GM12878 (cell line): Measurements from ENCODE around the gene UBE2F. TPM values are rescaled to one million over a fixed set of nuclear protein-coding genes. Genes with fewer than 3 reads are reported as not detected.

Source experiments
- CBX3 ChIP-seq: fragments of 200-600 bp; sonication (generic); IDR thresholded peaks from 2 replicates; pipeline ENCODE4 v1.6.1; 2016; ENCODE audit warnings: low read depth, borderline replicate concordance
- CREM ChIP-seq: IDR thresholded peaks from 2 replicates; pipeline ENCODE4 v1.6.1; 2014; ENCODE audit warnings: antibody characterized with exemption, low read depth
- EP300 ChIP-seq, 2 experiments: fragments of 150-350 bp in 1 of 2; IDR thresholded peaks; 2 replicates each; pipeline ENCODE4 v1.6.1; 2011 to 2012; ENCODE audit warnings: low read depth in 2 of 2, low read length in 2 of 2, borderline replicate concordance in 1 of 2, improper control_type of control experiment in 1 of 2, inconsistent platforms in 1 of 2; ENCODE audit not compliant: control insufficient read depth in 1 of 2
- KLF5 ChIP-seq: fragments of 450-650 bp; IDR thresholded peaks from 2 replicates; pipeline ENCODE4 v1.6.1; 2014; ENCODE audit warnings: mild to moderate bottlenecking; ENCODE audit not compliant: partially characterized antibody
- LARP7 ChIP-seq: fragments of 450-650 bp; IDR thresholded peaks from 2 replicates; pipeline ENCODE4 v1.6.1; 2017; ENCODE audit warnings: mild to moderate bottlenecking
- MTA3 ChIP-seq: IDR thresholded peaks from 2 replicates; pipeline ENCODE4 v1.6.1; 2012; ENCODE audit warnings: low read length, inconsistent platforms, borderline replicate concordance
- MYC ChIP-seq: IDR thresholded peaks from 2 replicates; pipeline ENCODE4 v1.6.1; 2011; ENCODE audit warnings: mild to moderate bottlenecking, low read length, moderate library complexity, inconsistent platforms; ENCODE audit not compliant: insufficient read depth, insufficient replicate concordance, insufficient read length, severe bottlenecking
- SMAD1 ChIP-seq: fragments of 450-650 bp; IDR thresholded peaks from 2 replicates; pipeline ENCODE4 v1.6.1; 2018; ENCODE audit warnings: mild to moderate bottlenecking, low read depth; ENCODE audit not compliant: partially characterized antibody
- ZBED1 ChIP-seq: IDR thresholded peaks from 2 replicates; pipeline ENCODE4 v1.6.1; 2016; ENCODE audit warnings: borderline replicate concordance
- ZSCAN29 ChIP-seq: fragments of 450-650 bp; IDR thresholded peaks from 2 replicates; pipeline ENCODE4 v1.6.1; 2017; ENCODE audit warnings: mild to moderate bottlenecking, moderate library complexity
- polyA plus RNA-seq, 11 experiments: library from polyadenylated mRNA; depleted of rRNA in 4 of 11; unstranded in 6 of 11; stranded (reverse) in 5 of 11; fragments of >200 nt; fragmentation: Nextera tagmentation in 4 of 11; fragmentation: Illumina TruSeq in 1 of 11; extraction: Ambion mirVana in 4 of 11; extraction: Trizol in 1 of 11; gene quantifications; 1 replicate in 1 of 11; 2 replicates in 10 of 11; pipeline versions ENCODE4 v1.2.1 to v1.2.3, GENCODE V29; 2011 to 2016; ENCODE audit warnings: inconsistent platforms in 2 of 11, missing spikeins in 2 of 11, low read depth in 1 of 11
- total RNA-seq, 4 experiments: library from RNA; depleted of rRNA in 3 of 4; stranded (reverse); fragments of >200 nt in 3 of 4; fragmentation: Illumina TruSeq in 1 of 4; extraction: Trizol in 1 of 4; gene quantifications; 2 replicates each; pipeline versions ENCODE4 v1.2.1 to v1.2.3, GENCODE V29; 2013 to 2021
- TF ChIP-seq, protein P1 (sequence below), 3 experiments: IDR thresholded peaks in 2 of 3; conservative IDR thresholded peaks in 1 of 3; 2 replicates each; pipeline ENCODE4 v1.5.1; 2011; ENCODE audit warnings: low read depth in 3 of 3, low read length in 3 of 3, mild to moderate bottlenecking in 3 of 3, control low read depth in 2 of 3, moderate library complexity in 2 of 3, inconsistent platforms in 1 of 3, mixed read lengths in 1 of 3; ENCODE audit not compliant: control insufficient read depth in 2 of 3, insufficient read depth in 1 of 3; ENCODE audit errors: extremely low read depth in 1 of 3
- TF ChIP-seq, protein P2 (sequence below): fragments of 450-650 bp; IDR thresholded peaks from 2 replicates; pipeline ENCODE4 v1.6.1; 2017; ENCODE audit warnings: mild to moderate bottlenecking, low read depth, inconsistent platforms; ENCODE audit not compliant: poor library complexity, severe bottlenecking

The UBE2F gene
- total and polyA plus RNA-seq, 10 of the 15 experiments (the other 5 are each of a cell fraction or from before 2014, with no cell fraction given), result 12.3 to 64.4 (median 31.5) TPM

DNA sequence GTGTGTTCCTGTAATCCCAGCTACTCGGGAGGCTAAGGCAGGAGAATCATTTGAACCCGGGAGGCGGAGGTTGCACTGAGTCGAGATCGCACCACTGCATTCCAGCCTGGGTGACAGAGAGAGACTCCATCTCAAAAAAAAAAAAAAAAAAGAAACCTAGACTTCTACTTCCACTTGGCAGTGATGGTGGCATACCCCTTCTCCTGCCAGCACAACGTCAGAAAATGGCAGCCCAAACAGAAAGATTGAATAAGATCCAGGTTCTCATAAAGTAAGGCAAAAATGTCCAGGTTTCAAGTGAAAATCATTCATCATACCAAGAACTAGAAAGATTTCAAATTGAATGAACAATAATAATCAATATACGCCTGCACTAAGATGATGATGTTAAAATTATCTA, 117.9 kb downstream of the UBE2F start (continued):
- TF ChIP-seq, protein P1, sequence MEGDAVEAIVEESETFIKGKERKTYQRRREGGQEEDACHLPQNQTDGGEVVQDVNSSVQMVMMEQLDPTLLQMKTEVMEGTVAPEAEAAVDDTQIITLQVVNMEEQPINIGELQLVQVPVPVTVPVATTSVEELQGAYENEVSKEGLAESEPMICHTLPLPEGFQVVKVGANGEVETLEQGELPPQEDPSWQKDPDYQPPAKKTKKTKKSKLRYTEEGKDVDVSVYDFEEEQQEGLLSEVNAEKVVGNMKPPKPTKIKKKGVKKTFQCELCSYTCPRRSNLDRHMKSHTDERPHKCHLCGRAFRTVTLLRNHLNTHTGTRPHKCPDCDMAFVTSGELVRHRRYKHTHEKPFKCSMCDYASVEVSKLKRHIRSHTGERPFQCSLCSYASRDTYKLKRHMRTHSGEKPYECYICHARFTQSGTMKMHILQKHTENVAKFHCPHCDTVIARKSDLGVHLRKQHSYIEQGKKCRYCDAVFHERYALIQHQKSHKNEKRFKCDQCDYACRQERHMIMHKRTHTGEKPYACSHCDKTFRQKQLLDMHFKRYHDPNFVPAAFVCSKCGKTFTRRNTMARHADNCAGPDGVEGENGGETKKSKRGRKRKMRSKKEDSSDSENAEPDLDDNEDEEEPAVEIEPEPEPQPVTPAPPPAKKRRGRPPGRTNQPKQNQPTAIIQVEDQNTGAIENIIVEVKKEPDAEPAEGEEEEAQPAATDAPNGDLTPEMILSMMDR (IDR thresholded peaks at IDR 0.05 in 2 of 3, conservative IDR thresholded peaks at IDR 0.05 in 1 of 3; ENCODE audit: control insufficient read depth in 2 of 3, extremely low read depth in 1 of 3, insufficient read depth in 1 of 3, low read depth in 3 of 3, low read length in 3 of 3), result no peak
- TF ChIP-seq SMAD1, result no peak
- TF ChIP-seq CBX3, result no peak
- TF ChIP-seq MYC, result no peak
- no peak for TF ChIP-seq ZSCAN29
- TF ChIP-seq CREM, result no peak
- TF ChIP-seq MTA3, result no peak
- TF ChIP-seq ZBED1, result no peak
- TF ChIP-seq EP300 (IDR thresholded peaks at IDR 0.05; ENCODE audit: borderline replicate concordance in 1 of 2, control insufficient read depth in 1 of 2, low read depth in 2 of 2, low read length in 2 of 2), result no peak
- TF ChIP-seq KLF5, result no peak
- TF ChIP-seq LARP7, result no peak
- TF ChIP-seq, protein P2, sequence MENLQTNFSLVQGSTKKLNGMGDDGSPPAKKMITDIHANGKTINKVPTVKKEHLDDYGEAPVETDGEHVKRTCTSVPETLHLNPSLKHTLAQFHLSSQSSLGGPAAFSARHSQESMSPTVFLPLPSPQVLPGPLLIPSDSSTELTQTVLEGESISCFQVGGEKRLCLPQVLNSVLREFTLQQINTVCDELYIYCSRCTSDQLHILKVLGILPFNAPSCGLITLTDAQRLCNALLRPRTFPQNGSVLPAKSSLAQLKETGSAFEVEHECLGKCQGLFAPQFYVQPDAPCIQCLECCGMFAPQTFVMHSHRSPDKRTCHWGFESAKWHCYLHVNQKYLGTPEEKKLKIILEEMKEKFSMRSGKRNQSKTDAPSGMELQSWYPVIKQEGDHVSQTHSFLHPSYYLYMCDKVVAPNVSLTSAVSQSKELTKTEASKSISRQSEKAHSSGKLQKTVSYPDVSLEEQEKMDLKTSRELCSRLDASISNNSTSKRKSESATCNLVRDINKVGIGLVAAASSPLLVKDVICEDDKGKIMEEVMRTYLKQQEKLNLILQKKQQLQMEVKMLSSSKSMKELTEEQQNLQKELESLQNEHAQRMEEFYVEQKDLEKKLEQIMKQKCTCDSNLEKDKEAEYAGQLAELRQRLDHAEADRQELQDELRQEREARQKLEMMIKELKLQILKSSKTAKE, result no peak
